Measurements from ENCODE around the gene PDHB.

Gene PDHB

GRCh38 chr3:58398669-58399333, 34.8 kb downstream of the PDHB start:
- no peak overlapping the region for H3K27ac ChIP-seq
- TF ChIP-seq ZFX (IDR thresholded peaks at IDR 0.05) (no peak), CTCF (conservative IDR thresholded peaks at IDR 0.05) (no peak)

- H3K27ac ChIP-seq: no peak overlapping the region
- no peak for TF ChIP-seq ZFX (IDR thresholded peaks at IDR 0.05)
Observed at GRCh38 chr3:58394339-58394738, 39.3 kb downstream of the PDHB start.

GRCh38 chr3:58392181-58392580, 41.5 kb downstream of the PDHB start:
- TF ChIP-seq CTCF (conservative IDR thresholded peaks at IDR 0.05) (no peak), ZFX (IDR thresholded peaks at IDR 0.05) (no peak)
- no peak overlapping the region for H3K27ac ChIP-seq

- no peak overlapping the region for H3K27ac ChIP-seq
- TF ChIP-seq CTCF (conservative IDR thresholded peaks at IDR 0.05): no peak
- TF ChIP-seq ZFX (IDR thresholded peaks at IDR 0.05): no peak
Observed at GRCh38 chr3:58391156-58391865, 42.3 kb downstream of the PDHB start.

GRCh38 chr3:58388550-58389091, 45.0 kb downstream of the PDHB start:
- no peak overlapping the region for H3K27ac ChIP-seq
- TF ChIP-seq CTCF (conservative IDR thresholded peaks at IDR 0.05): no peak
- no peak for TF ChIP-seq ZFX (IDR thresholded peaks at IDR 0.05)

- H3K27ac ChIP-seq: peak overlapping the region; percentile 12; the same call in 1 of the 2 replicates
- TF ChIP-seq ZFX (IDR thresholded peaks at IDR 0.05): no peak
- TF ChIP-seq CTCF (conservative IDR thresholded peaks at IDR 0.05): no peak
Observed at GRCh38 chr3:58387650-58388546, 45.7 kb downstream of the PDHB start.

GRCh38 chr3:58386626-58387365, 46.8 kb downstream of the PDHB start:
- no peak for TF ChIP-seq ZFX (IDR thresholded peaks at IDR 0.05)
- no peak for TF ChIP-seq CTCF (conservative IDR thresholded peaks at IDR 0.05)
- H3K27ac ChIP-seq: no peak overlapping the region
